HG02943 (cell line): ENCODE results near the gene NOTUM.
"Not testable (repeated sequence)": the region's sequence is repeated elsewhere in the genome, so short reads cannot be mapped to it uniquely, and the experiment has no call there.

Source experiments
- ATAC-seq: cut with Tn5 transposase; IDR thresholded peaks from one replicate; pipeline ENCODE4 v1.9.1; 2021; ENCODE audit warnings: mild to moderate bottlenecking, low read depth, moderate library complexity; ENCODE audit not compliant: unreplicated experiment

The NOTUM gene

GRCh38 chr17:81996757-81997441 is 35.9 kb upstream of the NOTUM start:
- ATAC-seq: no peak

GRCh38 chr17:81996232-81996756 is 35.3 kb upstream of the NOTUM start:
- ATAC-seq: no peak

DNA sequence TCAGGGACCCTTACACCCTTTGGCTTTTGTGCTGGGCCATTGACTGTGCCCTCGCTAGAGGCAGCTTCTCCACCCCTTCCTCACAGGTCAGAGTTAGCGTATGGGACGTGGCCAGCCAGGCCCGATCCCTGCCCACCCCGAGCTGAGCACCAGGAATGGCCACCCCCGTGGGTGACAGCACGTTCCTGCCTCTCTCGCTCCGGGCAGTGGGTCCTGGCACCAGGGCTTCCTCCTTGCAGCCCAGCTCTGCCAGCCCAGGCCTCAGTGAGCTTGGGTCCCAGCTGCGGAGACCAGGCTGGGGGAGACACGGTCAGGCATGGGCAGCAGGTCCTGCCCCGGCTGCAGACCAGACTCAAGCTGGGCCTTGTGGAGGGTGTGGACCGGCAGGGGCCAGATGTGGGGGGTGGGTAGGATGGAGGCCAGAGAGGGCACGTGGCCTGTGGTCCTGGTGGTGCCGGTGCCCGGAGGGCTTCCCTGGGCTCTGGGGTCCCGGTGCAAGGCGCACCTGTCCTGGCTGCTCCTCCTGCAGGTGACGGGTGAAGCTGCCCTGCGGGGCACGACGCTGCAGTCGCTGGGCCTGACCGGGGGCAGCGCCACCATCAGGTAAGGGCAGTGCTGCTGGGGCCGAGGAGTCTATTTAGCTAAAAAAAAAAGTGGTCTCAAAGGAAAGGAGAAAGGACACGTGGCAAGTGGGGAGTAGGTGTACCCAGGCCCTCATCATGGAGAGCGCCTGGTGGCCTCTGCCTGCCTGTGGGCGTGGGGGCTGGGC is 34.7 kb upstream of the NOTUM start:
- ATAC-seq: no peak

GRCh38 chr17:81994593-81995462 is 33.8 kb upstream of the NOTUM start:
- ATAC-seq: no peak

DNA sequence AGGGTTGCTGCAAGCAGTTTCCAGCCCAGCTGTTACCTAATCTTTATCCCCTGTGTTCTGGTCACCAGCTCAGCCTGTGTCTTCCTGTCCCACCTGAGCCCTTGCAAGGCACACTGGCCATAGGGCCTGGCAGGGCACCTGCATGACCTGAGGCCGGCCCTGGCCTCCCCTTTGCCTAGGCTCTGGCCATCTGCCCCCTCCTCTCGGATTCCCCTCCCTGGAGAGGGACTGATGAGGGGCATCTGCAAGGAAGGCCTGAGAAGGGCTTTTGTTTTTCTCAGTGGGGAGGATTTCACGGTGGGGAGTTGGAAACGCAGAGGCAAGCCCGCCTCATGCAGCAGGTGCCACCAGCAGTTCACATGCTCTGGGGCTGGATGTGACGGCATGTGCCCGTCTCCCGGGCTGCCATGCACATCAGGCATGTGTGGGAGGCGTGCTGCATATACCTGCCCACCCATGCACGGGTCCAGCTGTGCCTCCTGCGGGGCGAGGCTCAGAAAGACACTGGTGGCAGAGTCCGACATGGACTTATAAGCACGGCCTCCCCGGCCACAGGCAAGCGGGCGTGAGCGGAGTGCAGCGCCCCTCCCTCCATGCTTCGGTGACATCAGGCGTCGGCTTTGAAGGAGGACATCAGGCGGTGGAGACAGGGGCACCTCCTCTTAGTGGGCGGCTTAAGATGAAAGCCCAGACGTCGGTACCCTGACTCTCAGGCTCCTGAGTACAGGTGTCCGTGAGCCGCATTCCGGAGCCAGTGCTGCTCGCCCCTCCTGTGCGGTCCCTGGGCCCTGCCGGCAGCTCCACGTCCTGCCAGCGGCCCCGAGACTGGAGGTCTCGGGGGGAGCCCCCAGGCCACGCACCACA is 33.0 kb upstream of the NOTUM start:
- no peak for ATAC-seq

DNA sequence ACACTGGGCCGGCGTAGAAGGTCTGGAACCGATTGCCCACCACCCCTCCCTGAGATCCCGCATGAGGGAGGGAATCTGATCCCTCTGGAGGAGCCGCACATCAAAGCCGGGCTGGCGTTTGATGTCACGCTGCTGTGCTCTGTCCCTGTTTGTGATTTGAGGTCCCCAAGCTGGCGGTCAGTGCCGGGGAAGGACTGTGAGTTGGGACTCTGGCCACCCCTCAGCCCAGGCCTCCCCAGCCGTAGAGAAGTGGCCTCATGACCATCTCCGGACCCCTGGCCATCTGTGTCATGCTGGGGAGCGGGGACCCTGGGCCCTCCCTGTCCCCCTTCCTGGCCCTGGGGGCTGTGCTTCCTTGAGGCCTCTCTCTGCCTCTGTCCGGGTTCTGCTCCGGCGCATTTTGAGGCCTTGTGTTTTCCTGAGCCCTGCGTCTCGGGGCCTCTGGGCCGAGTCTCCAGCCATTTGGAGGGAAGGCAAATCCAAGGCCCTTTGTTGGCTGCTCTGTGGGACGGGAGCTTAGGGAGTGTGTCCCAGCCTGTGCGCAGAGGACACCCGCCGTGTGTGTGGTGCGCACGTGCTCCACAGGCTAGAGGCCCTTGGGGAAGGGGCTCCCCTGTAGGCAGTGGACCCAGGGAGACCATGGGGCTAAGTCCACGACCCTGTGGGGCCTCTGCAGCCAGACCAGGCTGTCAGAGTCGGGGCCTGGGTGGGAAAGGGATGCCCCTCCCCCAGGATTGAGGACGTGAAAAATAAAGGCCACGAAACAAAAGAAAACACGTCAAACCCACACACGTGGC is 31.5 kb upstream of the NOTUM start:
- ATAC-seq: no peak

DNA sequence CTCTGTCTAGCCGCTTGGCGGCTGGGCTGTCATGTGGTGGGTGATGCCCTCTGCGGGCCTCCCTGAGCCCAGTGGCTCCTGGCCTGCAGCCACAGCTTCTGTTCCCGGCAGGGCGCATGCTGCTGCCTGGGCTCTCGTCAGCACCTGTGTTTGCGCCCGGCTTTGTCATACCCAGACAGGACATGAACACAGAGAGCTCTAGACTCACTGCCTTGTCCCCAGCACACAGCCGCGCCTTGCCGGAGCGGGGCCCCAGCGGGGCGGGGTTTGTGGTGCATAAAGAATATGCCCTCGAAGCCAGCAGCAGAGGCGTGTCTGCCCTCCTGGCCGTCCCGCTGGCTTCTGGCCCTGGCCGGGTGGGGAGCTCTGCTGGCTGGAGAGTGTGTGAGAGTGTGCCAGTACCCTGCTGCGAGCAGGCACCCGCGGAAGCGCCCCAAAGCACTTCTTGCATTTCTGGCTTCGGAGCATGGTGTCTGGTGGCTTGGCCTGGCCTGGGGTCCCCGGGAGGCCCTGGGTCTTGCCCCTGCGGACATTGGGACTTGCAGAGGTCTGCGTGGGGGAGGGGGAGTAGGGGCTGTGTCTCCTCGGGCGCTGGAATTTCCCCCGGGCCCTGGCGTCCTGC is 30.8 kb upstream of the NOTUM start:
- ATAC-seq: no peak

DNA sequence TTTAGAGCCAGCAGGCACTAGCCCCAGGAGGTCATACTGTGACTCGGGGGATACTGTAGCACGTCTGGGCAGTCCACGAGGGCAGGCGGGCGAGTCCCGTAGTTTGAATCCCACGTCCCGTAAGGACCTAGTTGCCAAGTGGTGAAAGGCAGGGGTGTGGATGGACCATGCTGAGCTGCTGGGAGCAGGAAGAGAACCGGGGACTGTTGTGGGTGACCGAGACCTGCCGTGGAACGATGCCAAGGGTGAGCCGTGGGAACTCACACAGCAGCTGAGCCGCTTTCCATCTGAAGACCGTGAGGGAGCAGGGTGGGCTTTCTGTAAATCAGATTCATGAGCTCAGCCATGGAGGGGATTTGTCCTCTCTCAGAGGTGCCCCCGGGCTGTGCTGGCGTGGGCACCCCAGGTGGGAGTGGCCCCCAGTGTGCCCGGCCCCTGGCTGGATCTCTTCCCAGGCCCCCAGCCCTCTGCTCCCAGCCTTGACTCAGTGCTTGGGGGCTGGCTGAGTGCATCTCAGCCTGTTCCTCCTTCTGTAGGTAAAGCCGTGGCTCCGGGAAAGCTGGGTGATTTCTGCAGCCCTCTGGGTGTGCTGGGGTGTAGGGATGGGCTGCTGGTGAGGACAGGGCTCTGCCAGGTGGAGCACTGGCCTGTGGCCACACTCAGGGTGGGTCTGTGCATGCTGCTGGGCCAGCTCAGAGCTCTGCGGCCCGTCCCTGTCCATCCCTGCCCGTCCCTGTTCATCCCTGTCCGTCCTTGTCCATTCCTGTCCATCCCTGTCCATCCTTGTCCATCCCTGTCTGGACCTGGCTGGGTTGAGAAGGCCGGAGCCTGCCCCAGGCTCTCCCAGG is 30.1 kb upstream of the NOTUM start:
- ATAC-seq: no peak

GRCh38 chr17:81987161-81987770 is 26.3 kb upstream of the NOTUM start:
- ATAC-seq: no peak

- ATAC-seq: no peak
These were observed 25.6 kb upstream of the NOTUM start for GRCh38 chr17:81986606-81987005.

DNA sequence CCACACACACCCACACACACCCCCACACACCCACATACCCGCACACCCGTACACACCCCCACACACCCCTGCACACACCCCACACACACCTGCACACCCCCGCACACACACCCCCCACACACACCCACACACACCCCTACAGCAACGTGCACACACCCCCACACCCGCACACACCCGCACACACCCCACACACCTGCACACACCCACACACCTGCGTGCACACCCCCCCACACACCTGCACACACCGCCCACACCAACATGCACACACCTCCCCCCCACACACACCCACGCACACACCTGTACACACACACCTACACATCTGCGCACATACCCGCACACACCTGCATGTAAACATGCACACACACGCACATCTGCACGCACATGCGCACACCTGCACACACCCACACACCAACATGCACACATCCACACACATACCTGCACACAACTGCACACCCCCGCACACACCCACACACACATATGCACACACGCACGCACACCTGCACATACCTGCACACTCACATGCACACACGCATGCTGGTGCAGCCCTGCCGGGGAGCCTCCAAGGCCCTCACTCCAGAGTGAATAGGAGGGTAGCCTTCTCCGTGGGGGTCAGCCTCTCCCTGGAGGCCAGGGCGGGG is 23.9 kb upstream of the NOTUM start:
- ATAC-seq: no peak

DNA sequence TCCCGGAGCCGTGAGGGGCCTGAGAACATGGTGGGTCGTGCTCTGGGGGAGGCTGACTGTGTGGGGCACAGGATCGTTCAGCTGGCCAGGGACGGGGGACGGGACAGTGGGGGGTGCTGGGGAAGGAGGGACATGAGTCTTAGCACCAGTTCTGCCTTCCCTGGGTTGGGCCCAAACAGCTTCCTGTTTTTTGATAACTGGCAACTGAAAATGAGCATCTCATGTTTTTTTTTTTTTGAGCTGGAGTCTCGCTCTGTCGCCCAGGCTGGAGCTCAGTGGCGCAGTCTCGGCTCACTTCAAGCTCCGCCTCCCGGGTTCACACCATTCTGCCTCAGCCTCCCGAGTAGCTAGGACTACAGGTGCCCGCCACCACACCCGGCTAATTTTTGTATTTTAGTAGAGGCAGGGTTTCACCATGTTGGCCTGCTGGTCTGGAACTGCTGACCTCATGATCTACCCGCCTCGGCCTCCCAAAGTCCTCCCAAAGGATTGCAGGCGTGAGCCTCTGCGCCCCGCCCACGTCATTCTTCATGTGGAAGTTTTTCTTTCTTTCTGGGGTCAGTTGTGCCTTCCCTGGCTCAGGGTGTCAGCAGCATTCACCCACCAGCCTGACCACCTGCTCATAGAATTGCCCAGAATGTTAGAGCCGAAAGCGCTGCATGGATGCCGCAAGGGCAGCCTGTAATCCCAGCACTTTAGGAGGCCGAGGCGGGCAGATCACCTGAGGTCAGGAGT is 22.8 kb upstream of the NOTUM start:
- ATAC-seq: no peak

- no peak for ATAC-seq
These were observed 22.1 kb upstream of the NOTUM start for GRCh38 chr17:81983011-81983638.

DNA sequence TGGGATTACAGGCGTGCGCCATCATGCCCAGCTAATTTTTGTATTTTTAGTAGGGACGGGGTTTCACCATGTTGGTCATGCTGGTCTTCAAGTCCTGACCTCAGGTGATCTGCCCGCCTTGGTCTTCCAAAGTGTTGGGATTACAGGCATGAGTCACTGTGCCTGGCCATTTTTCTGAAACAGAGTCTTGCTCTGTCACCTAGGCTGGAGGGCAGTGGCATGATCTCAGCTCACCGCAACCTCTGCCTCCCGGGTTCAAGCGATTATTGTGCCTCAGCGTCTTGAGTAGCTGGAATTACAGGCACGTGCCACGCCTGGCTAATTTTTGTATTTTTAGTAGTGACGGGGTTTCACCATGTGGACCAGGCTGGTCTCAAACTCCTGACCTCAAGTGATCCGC is 20.5 kb upstream of the NOTUM start:
- not testable (repeated sequence) for ATAC-seq

GRCh38 chr17:81980707-81981343 is 19.8 kb upstream of the NOTUM start:
- no peak for ATAC-seq
